Measurements from ENCODE around the gene HPSE2.

The HPSE2 gene

GRCh38 chr10:98644466-98644865, 591.2 kb downstream of the HPSE2 start:
- Histone ChIP-seq H2AFZ (ENCODE audit: low read depth, low read length) (no peak overlapping the region), H3K27ac (ENCODE audit: low read length) (no peak overlapping the region), H3K27me3 (ENCODE audit: low read depth, low read length) (no peaks in the 10 kb centered on the region), H4K20me1 (ENCODE audit: insufficient read depth, low read length) (no peaks in the 10 kb centered on the region), H3K4me3 (ENCODE audit: low read length) (no peak overlapping the region), H3K4me2 (ENCODE audit: low read length) (no peak overlapping the region), H3K36me3 (replicated peaks; ENCODE audit: low read depth, low read length) (no peaks in the 10 kb centered on the region), H3K4me1 (ENCODE audit: low read length) (peaks cover 9% of the 10 kb centered on the region), H3K9ac (ENCODE audit: low read length) (no peak overlapping the region), H3K79me2 (ENCODE audit: low read length) (no peaks in the 10 kb centered on the region), H3K9me3 (ENCODE audit: insufficient read depth, low read length) (no peaks in the 10 kb centered on the region)
- TF ChIP-seq EZH2phosphoT487 (IDR thresholded peaks at IDR 0.05; ENCODE audit: low read depth) (no peak), CTCF (IDR thresholded peaks at IDR 0.05; ENCODE audit: low read depth, low read length) (no peak)

- no peaks in the 10 kb centered on the region for H3K79me2 ChIP-seq (ENCODE audit: low read length)
- H3K27me3 ChIP-seq (ENCODE audit: low read depth, low read length): no peaks in the 10 kb centered on the region
- no peak overlapping the region for H3K9ac ChIP-seq (ENCODE audit: low read length)
- no peak overlapping the region for H3K4me2 ChIP-seq (ENCODE audit: low read length)
- no peak overlapping the region for H3K4me3 ChIP-seq (ENCODE audit: low read length)
- TF ChIP-seq CTCF (IDR thresholded peaks at IDR 0.05; ENCODE audit: low read depth, low read length): no peak
- no peak for TF ChIP-seq EZH2phosphoT487 (IDR thresholded peaks at IDR 0.05; ENCODE audit: low read depth)
- no peaks in the 10 kb centered on the region for H3K36me3 ChIP-seq (replicated peaks; ENCODE audit: low read depth, low read length)
- no peak overlapping the region for H3K27ac ChIP-seq (ENCODE audit: low read length)
- no peaks in the 10 kb centered on the region for H3K9me3 ChIP-seq (ENCODE audit: insufficient read depth, low read length)
- no peaks in the 10 kb centered on the region for H3K4me1 ChIP-seq (ENCODE audit: low read length)
- no peak overlapping the region for H2AFZ ChIP-seq (ENCODE audit: low read depth, low read length)
- H4K20me1 ChIP-seq (ENCODE audit: insufficient read depth, low read length): no peaks in the 10 kb centered on the region
These were observed 593.4 kb downstream of the HPSE2 start for GRCh38 chr10:98642281-98642680.

GRCh38 chr10:98638920-98639319, 596.7 kb downstream of the HPSE2 start:
- H3K4me3 ChIP-seq (ENCODE audit: low read length): no peak overlapping the region
- H3K27me3 ChIP-seq (ENCODE audit: low read depth, low read length): no peaks in the 10 kb centered on the region
- no peak overlapping the region for H3K9ac ChIP-seq (ENCODE audit: low read length)
- no peaks in the 10 kb centered on the region for H3K4me1 ChIP-seq (ENCODE audit: low read length)
- no peaks in the 10 kb centered on the region for H3K9me3 ChIP-seq (ENCODE audit: insufficient read depth, low read length)
- H3K36me3 ChIP-seq (replicated peaks; ENCODE audit: low read depth, low read length): no peaks in the 10 kb centered on the region
- no peaks in the 10 kb centered on the region for H4K20me1 ChIP-seq (ENCODE audit: insufficient read depth, low read length)
- H3K27ac ChIP-seq (ENCODE audit: low read length): no peak overlapping the region
- no peak overlapping the region for H2AFZ ChIP-seq (ENCODE audit: low read depth, low read length)
- TF ChIP-seq CTCF (IDR thresholded peaks at IDR 0.05; ENCODE audit: low read depth, low read length) (no peak), EZH2phosphoT487 (IDR thresholded peaks at IDR 0.05; ENCODE audit: low read depth) (no peak)
- no peak overlapping the region for H3K4me2 ChIP-seq (ENCODE audit: low read length)
- H3K79me2 ChIP-seq (ENCODE audit: low read length): no peaks in the 10 kb centered on the region

- Histone ChIP-seq H4K20me1 (ENCODE audit: insufficient read depth, low read length) (no peaks in the 10 kb centered on the region), H3K4me1 (ENCODE audit: low read length) (no peaks in the 10 kb centered on the region), H3K79me2 (ENCODE audit: low read length) (no peaks in the 10 kb centered on the region), H3K36me3 (replicated peaks; ENCODE audit: low read depth, low read length) (no peaks in the 10 kb centered on the region), H3K4me3 (ENCODE audit: low read length) (no peak overlapping the region), H3K27me3 (ENCODE audit: low read depth, low read length) (no peaks in the 10 kb centered on the region), H3K27ac (ENCODE audit: low read length) (no peak overlapping the region), H3K9me3 (ENCODE audit: insufficient read depth, low read length) (no peaks in the 10 kb centered on the region), H3K4me2 (ENCODE audit: low read length) (no peak overlapping the region), H2AFZ (ENCODE audit: low read depth, low read length) (no peak overlapping the region), H3K9ac (ENCODE audit: low read length) (no peak overlapping the region)
- TF ChIP-seq EZH2phosphoT487 (IDR thresholded peaks at IDR 0.05; ENCODE audit: low read depth) (no peak), CTCF (IDR thresholded peaks at IDR 0.05; ENCODE audit: low read depth, low read length) (no peak)
These were observed 598.7 kb downstream of the HPSE2 start for GRCh38 chr10:98636921-98637329.
